Endodermal cell (in vitro differentiated cells): ENCODE results near the gene CEP170. TPM values are rescaled to one million over a fixed set of nuclear protein-coding genes. Genes with fewer than 3 reads are reported as not detected.
"Not testable (repeated sequence)": the region's sequence is repeated elsewhere in the genome, so short reads cannot be mapped to it uniquely, and the experiment has no call there.

Source experiments
- DNase-seq: peaks from one replicate; pipeline ENCODE4 v3.0.0-alpha.2; 2017
- H3K27ac ChIP-seq: 2 replicates; pipeline ENCODE4 v1.5.1; 2013; ENCODE audit warnings: mild to moderate bottlenecking, low read depth, low read length, moderate library complexity
- H3K27me3 ChIP-seq: 2 replicates; pipeline ENCODE4 v1.6.1; 2013; ENCODE audit warnings: mild to moderate bottlenecking, low read length, moderate library complexity; ENCODE audit not compliant: insufficient read depth, control insufficient read depth, poor library complexity, severe bottlenecking
- H3K36me3 ChIP-seq: 2 replicates; pipeline ENCODE4 v1.7.0; 2013; ENCODE audit warnings: mild to moderate bottlenecking, low read length, moderate library complexity; ENCODE audit not compliant: control insufficient read depth, insufficient read depth
- H3K4me1 ChIP-seq: one replicate; pipeline ENCODE4 v1.7.0; 2013; ENCODE audit warnings: low read length; ENCODE audit not compliant: control insufficient read depth, insufficient read depth
- H3K4me3 ChIP-seq: 2 replicates; pipeline ENCODE4 v1.5.1; 2013; ENCODE audit warnings: mild to moderate bottlenecking, low read length, moderate library complexity
- H3K9ac ChIP-seq: 2 replicates; pipeline ENCODE4 v1.6.1; 2013; ENCODE audit warnings: mild to moderate bottlenecking, low read length, moderate library complexity; ENCODE audit not compliant: poor library complexity, severe bottlenecking; ENCODE audit errors: extremely low read depth
- H3K9me3 ChIP-seq: 2 replicates; pipeline ENCODE4 v1.6.1; 2013; ENCODE audit warnings: mild to moderate bottlenecking, low read length, moderate library complexity; ENCODE audit not compliant: control insufficient read depth
- H3K27ac Mint-ChIP-seq: 2 replicates; pipeline ENCODE4 v1.8.0; 2020; ENCODE audit warnings: mixed read lengths
- H3K27me3 Mint-ChIP-seq: 2 replicates; pipeline ENCODE4 v1.8.0; 2021; ENCODE audit warnings: mild to moderate bottlenecking, mixed read lengths; ENCODE audit not compliant: insufficient read depth
- H3K36me3 Mint-ChIP-seq: 2 replicates; pipeline ENCODE4 v1.8.0; 2020; ENCODE audit warnings: low read depth, mixed read lengths
- H3K4me1 Mint-ChIP-seq: 2 replicates; pipeline ENCODE4 v1.8.0; 2020; ENCODE audit warnings: mixed read lengths
- H3K4me3 Mint-ChIP-seq: 2 replicates; pipeline ENCODE4 v1.8.0; 2020; ENCODE audit warnings: mild to moderate bottlenecking, moderate library complexity, mixed read lengths
- H3K9me3 Mint-ChIP-seq: 2 replicates; pipeline ENCODE4 v1.8.0; 2020; ENCODE audit warnings: mild to moderate bottlenecking, mixed read lengths
- WGBS, 2 experiments: methylation state at CpG; one replicate each; pipeline versions ENCODE4 v1.1.5 to v1.1.7; 2013; ENCODE audit warnings: missing lambda C conversion rate in 2 of 2, mixed read lengths in 1 of 2; ENCODE audit not compliant: insufficient coverage in 1 of 2, insufficient read length in 1 of 2; 5-methylcytosine and 5-hydroxymethylcytosine counted together
- total RNA-seq, 2 donors: library from RNA; stranded (reverse); fragmentation: NEBNext Ultra II Directional in 1 of 2; extraction: Animal tissue kit (Norgen Biotek cat#: 25700) in 1 of 2; gene quantifications; 2 replicates in 1 of 2; 3 replicates in 1 of 2; pipeline ENCODE4 v1.2.1, GENCODE V29; 2021

Gene CEP170
- total RNA-seq, 2 donors from 2014 or later: 85.7 to 99.8 TPM

GRCh38 chr1:243204336-243204735 lies 50.7 kb downstream of the CEP170 start:
- not testable (repeated sequence) for H3K9me3 Mint-ChIP-seq, H3K27me3 Mint-ChIP-seq, H3K27ac Mint-ChIP-seq, H3K27ac ChIP-seq, H3K4me1 ChIP-seq, H3K27me3 ChIP-seq, H3K36me3 ChIP-seq, H3K4me1 Mint-ChIP-seq, H3K4me3 ChIP-seq, DNase-seq, H3K9me3 ChIP-seq, H3K4me3 Mint-ChIP-seq, H3K9ac ChIP-seq
- WGBS, 2 experiments: 83% methylated on average over 1 of the region's 1 CpG; no CpG with 5 or more reads in 1 of the 2 experiments
- H3K36me3 Mint-ChIP-seq: peaks cover 31% of the 10 kb centered on the region

- H3K36me3 ChIP-seq: peaks cover 13% of the 10 kb centered on the region
- H3K27me3 ChIP-seq, H3K4me3 ChIP-seq, H3K27ac Mint-ChIP-seq, H3K9me3 ChIP-seq, H3K9me3 Mint-ChIP-seq, H3K4me3 Mint-ChIP-seq, H3K9ac ChIP-seq, DNase-seq, H3K4me1 Mint-ChIP-seq, H3K27ac ChIP-seq, H3K27me3 Mint-ChIP-seq, H3K4me1 ChIP-seq: not testable (repeated sequence)
- H3K36me3 Mint-ChIP-seq: peaks cover 37% of the 10 kb centered on the region
- 100% methylated on average over 1 of the region's 4 CpGs; no CpG with 5 or more reads in 1 of the 2 experiments for WGBS, 2 experiments
These were observed 51.9 kb downstream of the CEP170 start for GRCh38 chr1:243203196-243203595.

GRCh38 chr1:243201316-243201715 lies 53.8 kb downstream of the CEP170 start:
- not testable (repeated sequence) for H3K9me3 Mint-ChIP-seq, H3K4me3 Mint-ChIP-seq, H3K27ac Mint-ChIP-seq, H3K27ac ChIP-seq, H3K9ac ChIP-seq, H3K4me1 Mint-ChIP-seq, H3K4me3 ChIP-seq, H3K4me1 ChIP-seq, H3K27me3 Mint-ChIP-seq, DNase-seq, H3K27me3 ChIP-seq, H3K9me3 ChIP-seq
- 90% methylated on average over 2 of the region's 2 CpGs; no CpG with 5 or more reads in 1 of the 2 experiments for WGBS, 2 experiments
- peaks cover 17% of the 10 kb centered on the region for H3K36me3 ChIP-seq
- H3K36me3 Mint-ChIP-seq: peaks cover 39% of the 10 kb centered on the region

GRCh38 chr1:243197524-243197923 lies 57.6 kb downstream of the CEP170 start:
- H3K36me3 ChIP-seq: peaks cover 10% of the 10 kb centered on the region
- not testable (repeated sequence) for DNase-seq, H3K9me3 Mint-ChIP-seq, H3K4me1 ChIP-seq, H3K27me3 Mint-ChIP-seq, H3K27me3 ChIP-seq, H3K9ac ChIP-seq, H3K4me1 Mint-ChIP-seq, H3K27ac Mint-ChIP-seq, H3K4me3 Mint-ChIP-seq, H3K4me3 ChIP-seq, H3K9me3 ChIP-seq, H3K27ac ChIP-seq
- peaks cover 29% of the 10 kb centered on the region for H3K36me3 Mint-ChIP-seq
- WGBS, 2 experiments: 83% methylated on average over 1 of the region's 6 CpGs; no CpG with 5 or more reads in 1 of the 2 experiments

GRCh38 chr1:243193330-243193729 lies 61.8 kb downstream of the CEP170 start:
- H3K4me1 ChIP-seq, H3K27me3 Mint-ChIP-seq, H3K4me1 Mint-ChIP-seq, H3K27me3 ChIP-seq, H3K27ac ChIP-seq, H3K9ac ChIP-seq, DNase-seq, H3K27ac Mint-ChIP-seq, H3K9me3 Mint-ChIP-seq, H3K4me3 Mint-ChIP-seq, H3K4me3 ChIP-seq, H3K9me3 ChIP-seq: not testable (repeated sequence)
- peaks cover 12% of the 10 kb centered on the region for H3K36me3 ChIP-seq
- peaks cover 27% of the 10 kb centered on the region for H3K36me3 Mint-ChIP-seq
- 97% methylated on average over 1 of the region's 2 CpGs; no CpG with 5 or more reads in 1 of the 2 experiments for WGBS, 2 experiments

- H3K36me3 Mint-ChIP-seq: peaks cover 30% of the 10 kb centered on the region
- not testable (repeated sequence) for H3K27me3 Mint-ChIP-seq, H3K27me3 ChIP-seq, H3K4me3 Mint-ChIP-seq, H3K27ac ChIP-seq, DNase-seq, H3K4me3 ChIP-seq, H3K9me3 ChIP-seq, H3K9me3 Mint-ChIP-seq, H3K4me1 ChIP-seq, H3K9ac ChIP-seq, H3K4me1 Mint-ChIP-seq, H3K27ac Mint-ChIP-seq
- WGBS, 2 experiments: 98% methylated on average over 6 of the region's 8 CpGs; no CpG with 5 or more reads in 1 of the 2 experiments
- peaks cover 21% of the 10 kb centered on the region for H3K36me3 ChIP-seq
These were observed 68.7 kb downstream of the CEP170 start for GRCh38 chr1:243186201-243186995.

GRCh38 chr1:243184787-243185186 lies 70.3 kb downstream of the CEP170 start:
- not testable (repeated sequence) for H3K27ac ChIP-seq, H3K9me3 Mint-ChIP-seq, DNase-seq, H3K27me3 Mint-ChIP-seq, H3K4me3 ChIP-seq, H3K9ac ChIP-seq, H3K27me3 ChIP-seq, H3K4me1 ChIP-seq, H3K4me3 Mint-ChIP-seq, H3K9me3 ChIP-seq, H3K27ac Mint-ChIP-seq
- Mint-ChIP-seq H3K36me3 (peaks cover 25% of the 10 kb centered on the region), H3K4me1 (peaks cover 10% of the 10 kb centered on the region)
- 94 to 95% methylated on average over 5 to 7 of the region's 7 CpGs for WGBS, 2 experiments
- peaks cover 15% of the 10 kb centered on the region for H3K36me3 ChIP-seq
